Hepatocyte (in vitro differentiated cells): ENCODE results near the gene STPG2.

ENCODE experiments used
- CTCF ChIP-seq: fragments of 200-600 bp; sonication (generic); IDR thresholded peaks from 2 replicates; pipeline ENCODE4 v1.5.1; 2016; ENCODE audit warnings: antibody characterized with exemption, mild to moderate bottlenecking; ENCODE audit not compliant: poor library complexity
- EZH2phosphoT487 ChIP-seq: fragments of 200-600 bp; sonication (generic); IDR thresholded peaks from one replicate; pipeline ENCODE4 v1.6.1; 2018; ENCODE audit warnings: antibody characterized with exemption, mild to moderate bottlenecking, low read depth, moderate library complexity; ENCODE audit not compliant: unreplicated experiment, severe bottlenecking

GRCh38 chr4:98026362-98026761 lies 116.9 kb downstream of the STPG2 start:
- TF ChIP-seq CTCF, result no peak
- no peak for TF ChIP-seq EZH2phosphoT487
